ENCODE data around the gene FGFBP2.

Gene FGFBP2

GRCh38 chr4:15912961-15913630 lies 49.9 kb downstream of the FGFBP2 start:
- H3K9ac ChIP-seq (ENCODE audit: low read length): no peak overlapping the region
- no peak overlapping the region for H3K4me3 ChIP-seq (ENCODE audit: low read depth, low read length, poor library complexity, severe bottlenecking)
- TF ChIP-seq CTCF (IDR thresholded peaks at IDR 0.05; ENCODE audit: low read length) (no peak), EZH2 (IDR thresholded peaks at IDR 0.05; ENCODE audit: borderline replicate concordance, low read length) (no peak)
- H3K79me2 ChIP-seq (ENCODE audit: insufficient read depth, low read length): no peaks in the 10 kb centered on the region
- no peaks in the 10 kb centered on the region for H4K20me1 ChIP-seq (ENCODE audit: insufficient read depth, low read length)
- H2AFZ ChIP-seq (ENCODE audit: low read length): no peak overlapping the region
- no peak overlapping the region for H3K4me2 ChIP-seq (ENCODE audit: low read length)
- no peaks in the 10 kb centered on the region for H3K9me3 ChIP-seq (ENCODE audit: low read length)
- H3K36me3 ChIP-seq (ENCODE audit: insufficient read depth, low read length): no peaks in the 10 kb centered on the region
- H3F3A ChIP-seq (ENCODE audit: insufficient read depth, low read length): no peaks in the 10 kb centered on the region
- H3K9me2 ChIP-seq (ENCODE audit: low read depth, low read length): no peaks in the 10 kb centered on the region
- no peak overlapping the region for H3K27ac ChIP-seq (ENCODE audit: low read depth, low read length, poor library complexity, severe bottlenecking)
- H3K4me1 ChIP-seq (ENCODE audit: insufficient read depth, low read length, severe bottlenecking): no peaks in the 10 kb centered on the region
- no peaks in the 10 kb centered on the region for H3K27me3 ChIP-seq (ENCODE audit: insufficient read depth, low read length)

- H3K9ac ChIP-seq (ENCODE audit: low read length): no peak overlapping the region
Measured at GRCh38 chr4:15912236-15912635, 50.7 kb downstream of the FGFBP2 start.

More at GRCh38 chr4:15912236-15912635, 50.7 kb downstream of the FGFBP2 start:
- Histone ChIP-seq H3F3A (ENCODE audit: insufficient read depth, low read length) (no peaks in the 10 kb centered on the region), H3K79me2 (ENCODE audit: insufficient read depth, low read length) (no peaks in the 10 kb centered on the region), H4K20me1 (ENCODE audit: insufficient read depth, low read length) (no peaks in the 10 kb centered on the region), H3K9me3 (ENCODE audit: low read length) (no peaks in the 10 kb centered on the region), H2AFZ (ENCODE audit: low read length) (no peak overlapping the region), H3K4me1 (ENCODE audit: insufficient read depth, low read length, severe bottlenecking) (no peaks in the 10 kb centered on the region), H3K27me3 (ENCODE audit: insufficient read depth, low read length) (no peaks in the 10 kb centered on the region), H3K36me3 (ENCODE audit: insufficient read depth, low read length) (no peaks in the 10 kb centered on the region), H3K4me2 (ENCODE audit: low read length) (no peak overlapping the region), H3K9me2 (ENCODE audit: low read depth, low read length) (no peaks in the 10 kb centered on the region), H3K27ac (ENCODE audit: low read depth, low read length, poor library complexity, severe bottlenecking) (no peak overlapping the region), H3K4me3 (ENCODE audit: low read depth, low read length, poor library complexity, severe bottlenecking) (no peak overlapping the region)
- TF ChIP-seq CTCF (IDR thresholded peaks at IDR 0.05; ENCODE audit: low read length) (no peak), EZH2 (IDR thresholded peaks at IDR 0.05; ENCODE audit: borderline replicate concordance, low read length) (no peak)

Measured in OCI-LY1 (cell line).